Panc1 (cell line): ENCODE results near the gene CEP128. TPM values are rescaled to one million over a fixed set of nuclear protein-coding genes. Genes with fewer than 3 reads are reported as not detected.

ENCODE experiments used
- ATAC-seq: fragments of 200-7000 bp; cut with Tn5 transposase; 2 replicates; pipeline ENCODE4 v1.9.1; 2020; ENCODE audit warnings: mild to moderate bottlenecking, moderate library complexity
- BruUV-seq: library from RNA; stranded (reverse); fragments of 400-500 nt; replicated peaks from 2 replicates; lab custom pipeline; 2021; lab: Mats Ljungman, UMichigan
- CTCF ChIA-PET: fragments of 300-600 bp; sonication (Branson Sonifier 250); formaldehyde crosslinking; loops from one replicate; lab custom pipeline; 2022; ENCODE audit warnings: antibody characterized with exemption; lab: Charles Lee
- POLR2A ChIA-PET: fragments of 300-600 bp; sonication (Branson Sonifier 250); formaldehyde crosslinking; loops from one replicate; lab custom pipeline; 2022; ENCODE audit warnings: antibody characterized with exemption; lab: Charles Lee
- DNase-seq: peaks from one replicate; pipeline ENCODE4 v3.0.0-alpha.2; 2010; ENCODE audit warnings: low read depth, low spot score
- H3K27ac ChIP-seq: 2 replicates; pipeline ENCODE4 v1.5.1; 2011; ENCODE audit warnings: mild to moderate bottlenecking, low read length, inconsistent platforms
- H3K27me3 ChIP-seq: fragments of 200-500 bp; sonication (Bioruptor generic); 2 replicates; pipeline ENCODE4 v1.6.0; 2014; ENCODE audit warnings: low read length, inconsistent platforms; ENCODE audit not compliant: control insufficient read depth, insufficient read depth
- H3K36me3 ChIP-seq: fragments of 200-500 bp; sonication (Bioruptor generic); 2 replicates; pipeline ENCODE4 v1.5.1; 2014; ENCODE audit warnings: inconsistent platforms, mild to moderate bottlenecking, low read length, moderate library complexity; ENCODE audit not compliant: control insufficient read depth, insufficient read depth
- H3K4me1 ChIP-seq: 2 replicates; pipeline ENCODE4 v1.5.1; 2011; ENCODE audit warnings: inconsistent platforms, mild to moderate bottlenecking, low read length, moderate library complexity; ENCODE audit not compliant: control insufficient read depth, insufficient read depth
- H3K4me3 ChIP-seq, 2 experiments: 2 replicates each; pipeline ENCODE4 v1.5.1; 2011 to 2012; ENCODE audit warnings: low read depth in 2 of 2, low read length in 2 of 2, mild to moderate bottlenecking in 2 of 2, inconsistent platforms in 1 of 2, moderate library complexity in 1 of 2
- H3K9me3 ChIP-seq: fragments of 200-500 bp; sonication (Bioruptor generic); 2 replicates; pipeline ENCODE4 v1.5.1; 2014; ENCODE audit warnings: low read depth, mild to moderate bottlenecking, inconsistent platforms, low read length, moderate library complexity; ENCODE audit not compliant: control insufficient read depth, insufficient read depth
- CTCF ChIP-seq: fragments of 450-650 bp; IDR thresholded peaks from 2 replicates; pipeline ENCODE4 v1.5.1; 2017; ENCODE audit warnings: mild to moderate bottlenecking
- POLR2AphosphoS5 ChIP-seq: IDR thresholded peaks from 2 replicates; pipeline ENCODE4 v1.6.1; 2012; ENCODE audit warnings: mild to moderate bottlenecking, low read depth, low read length, moderate library complexity
- REST ChIP-seq, 2 experiments: IDR thresholded peaks; 2 replicates each; pipeline ENCODE4 v1.6.1; 2011 to 2012; ENCODE audit warnings: low read depth in 2 of 2, control low read depth in 1 of 2, low read length in 1 of 2, mild to moderate bottlenecking in 1 of 2, moderate library complexity in 1 of 2; ENCODE audit not compliant: insufficient read depth in 1 of 2
- SIN3A ChIP-seq: IDR thresholded peaks from 2 replicates; pipeline ENCODE4 v1.6.1; 2012; ENCODE audit warnings: low read depth, mild to moderate bottlenecking, low read length, moderate library complexity, borderline replicate concordance; ENCODE audit not compliant: insufficient read depth
- TCF7L2 ChIP-seq: IDR thresholded peaks from 2 replicates; pipeline ENCODE4 v1.6.1; 2011; ENCODE audit warnings: mild to moderate bottlenecking, low read depth, low read length, inconsistent platforms
- in situ Hi-C: cut with HindIII; loops from 2 replicates; pipeline ENCODE4 v1.10.0; 2016; ENCODE audit warnings: low sequenced_read_pairs, low pct_unique_long_range_greater_than_20kb
- intact Hi-C: fragments of 100-400 bp; cut with micrococcal nuclease; formaldehyde crosslinking; loops from one replicate; pipeline ENCODE4 v1.10.0; 2022; ENCODE audit not compliant: unreplicated experiment
- total RNA-seq: library from RNA; stranded (reverse); gene quantifications from one replicate; pipeline ENCODE4 v1.2.1, GENCODE V29; 2021; ENCODE audit not compliant: unreplicated experiment

CEP128 gene
- total RNA-seq, 1 experiment from 2014 or later = 9.3 TPM

GRCh38 chr14:80637756-80638619 lies 303.6 kb downstream of the CEP128 start:
- TF ChIP-seq CTCF = no peak
- no peak for ATAC-seq
- in situ Hi-C loops (no loop called here), intact Hi-C loops (no loop called here)
- no TSS peak for BruUV-seq
- Histone ChIP-seq H3K4me3 (no peak overlapping the region), H3K36me3 (no peaks in the 10 kb centered on the region), H3K9me3 (no peaks in the 10 kb centered on the region), H3K4me1 (no peaks in the 10 kb centered on the region), H3K27me3 (no peaks in the 10 kb centered on the region), H3K27ac (no peak overlapping the region)
- CTCF ChIA-PET = no interaction called here
- POLR2A ChIA-PET = no interaction called here
- DNase-seq = no peak

- CTCF ChIA-PET = no interaction called here
- in situ Hi-C loops = no loop called here
- ATAC-seq = no peak
These were observed 305.5 kb downstream of the CEP128 start for GRCh38 chr14:80636071-80636470.

GRCh38 chr14:80634106-80634758 lies 307.3 kb downstream of the CEP128 start:
- POLR2A ChIA-PET = no interaction called here
- no peaks in the 10 kb centered on the region for H3K9me3 ChIP-seq
- no peak for DNase-seq
- intact Hi-C loops = no loop called here
- H3K4me1 ChIP-seq = no peaks in the 10 kb centered on the region
- H3K27ac ChIP-seq = no peak overlapping the region
- ATAC-seq = no peak
- CTCF ChIA-PET = no interaction called here
- TF ChIP-seq POLR2AphosphoS5 (no peak), TCF7L2 (no peak), CTCF (no peak), SIN3A (no peak), REST (IDR thresholded peaks at IDR 0.05; ENCODE audit: insufficient read depth in 1 of 2, low read depth in 2 of 2, low read length in 1 of 2) (no peak)
- no peaks in the 10 kb centered on the region for H3K36me3 ChIP-seq
- in situ Hi-C loops = no loop called here
- no TSS peak for BruUV-seq
- H3K4me3 ChIP-seq = no peak overlapping the region
- H3K27me3 ChIP-seq = no peaks in the 10 kb centered on the region

More at GRCh38 chr14:80636071-80636470, 305.5 kb downstream of the CEP128 start:
- Histone ChIP-seq H3K27ac (no peak overlapping the region), H3K4me1 (no peaks in the 10 kb centered on the region), H3K4me3 (no peak overlapping the region), H3K36me3 (no peaks in the 10 kb centered on the region), H3K27me3 (no peaks in the 10 kb centered on the region), H3K9me3 (no peaks in the 10 kb centered on the region)
- intact Hi-C loops = no loop called here
- TF ChIP-seq TCF7L2 (no peak), SIN3A (no peak), POLR2AphosphoS5 (no peak)
- POLR2A ChIA-PET = no interaction called here
- no TSS peak for BruUV-seq
- no peak for DNase-seq
